SJSA1 (cell line): Measurements from ENCODE around the gene TOMM5. TPM values are rescaled to one million over a fixed set of nuclear protein-coding genes. Genes with fewer than 3 reads are reported as not detected.

Source experiments
- DNase-seq, 2 experiments: peaks; one replicate each; pipeline ENCODE4 v3.0.0-alpha.2; 2015 to 2020; ENCODE audit warnings: low spot score in 2 of 2, low read depth in 1 of 2
- H3K27ac ChIP-seq: fragments of 250-450 bp; sonication (Bioruptor Pico); 2 replicates; pipeline ENCODE4 v1.5.1; 2020; ENCODE audit warnings: mild to moderate bottlenecking, moderate library complexity
- H3K27me3 ChIP-seq: fragments of 250-450 bp; sonication (Bioruptor Pico); replicated peaks from 2 replicates; pipeline ENCODE4 v1.5.1; 2020; ENCODE audit warnings: mild to moderate bottlenecking, moderate library complexity
- H3K36me3 ChIP-seq: fragments of 250-450 bp; sonication (Bioruptor Pico); 2 replicates; pipeline ENCODE4 v1.5.1; 2020; ENCODE audit warnings: mild to moderate bottlenecking
- H3K4me1 ChIP-seq: fragments of 250-450 bp; sonication (Bioruptor Pico); replicated peaks from 2 replicates; pipeline ENCODE4 v1.6.1; 2021; ENCODE audit warnings: mild to moderate bottlenecking
- H3K4me3 ChIP-seq: fragments of 250-450 bp; sonication (Bioruptor Pico); 2 replicates; pipeline ENCODE4 v1.5.1; 2020; ENCODE audit warnings: mild to moderate bottlenecking
- H3K9me3 ChIP-seq: fragments of 250-450 bp; sonication (Bioruptor Pico); replicated peaks from 2 replicates; pipeline ENCODE4 v1.5.1; 2020; ENCODE audit warnings: mild to moderate bottlenecking
- total RNA-seq: library from RNA; depleted of rRNA; stranded (reverse); fragments of >200 nt; shearing (Covaris generic); gene quantifications from 2 replicates; pipeline ENCODE4 v1.2.3, GENCODE V29; 2014; rRNA removed

Gene TOMM5
- total RNA-seq, 1 experiment from 2014 or later: 132 TPM

DNA sequence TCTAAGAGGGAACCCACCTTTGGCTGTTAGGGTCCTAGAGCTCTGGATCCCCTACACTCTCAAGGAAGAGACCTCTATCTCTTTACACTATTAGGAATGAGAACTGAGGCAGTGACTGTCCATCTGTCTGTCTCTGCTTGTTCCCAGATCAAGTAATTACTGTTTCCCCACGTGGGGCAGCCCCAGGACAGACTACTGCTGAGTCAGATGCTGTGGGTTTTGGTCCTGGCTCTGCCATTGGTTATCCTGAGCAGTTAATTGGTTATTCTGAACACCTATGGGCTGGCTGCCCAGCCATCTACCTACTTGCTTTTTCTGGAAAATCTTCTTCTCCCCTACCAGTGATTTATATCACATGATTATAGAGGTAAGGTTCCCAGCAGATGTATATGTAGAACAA, 49.5 kb downstream of the TOMM5 start:
- DNase-seq: no peak
- Histone ChIP-seq H3K4me1 (peaks cover 9% of the 10 kb centered on the region), H3K9me3 (no peaks in the 10 kb centered on the region)

DNA sequence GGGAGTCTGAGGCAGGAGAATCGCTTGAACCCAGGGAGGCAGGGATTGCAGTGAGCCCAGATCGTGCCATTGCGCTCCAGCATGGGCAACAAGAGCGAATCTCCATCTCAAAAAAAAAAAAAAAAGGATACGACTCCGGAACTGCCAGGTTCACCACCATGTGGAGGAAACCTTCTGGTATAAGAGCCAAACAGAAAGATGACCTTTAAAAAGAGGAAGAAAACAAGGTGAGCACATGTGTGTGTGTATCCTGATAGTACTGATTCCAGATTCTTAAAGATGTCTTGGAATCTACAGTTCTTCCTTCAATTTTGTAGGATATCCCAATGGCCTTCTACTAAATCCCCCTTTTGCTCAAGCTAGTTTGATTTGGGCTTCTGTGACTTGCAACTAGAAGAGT, 49.9 kb downstream of the TOMM5 start:
- no peaks in the 10 kb centered on the region for H3K27me3 ChIP-seq
- H3K4me3 ChIP-seq: no peak overlapping the region
- no peaks in the 10 kb centered on the region for H3K36me3 ChIP-seq
- H3K9me3 ChIP-seq: no peaks in the 10 kb centered on the region
- H3K27ac ChIP-seq: no peak overlapping the region
- no peak for DNase-seq
- peaks cover 7% of the 10 kb centered on the region for H3K4me1 ChIP-seq

More for the DNA sequence above, 49.5 kb downstream of the TOMM5 start:
- H3K36me3 ChIP-seq: no peaks in the 10 kb centered on the region
- no peak overlapping the region for H3K27ac ChIP-seq
- H3K4me3 ChIP-seq: no peak overlapping the region
- H3K27me3 ChIP-seq: no peaks in the 10 kb centered on the region

DNA sequence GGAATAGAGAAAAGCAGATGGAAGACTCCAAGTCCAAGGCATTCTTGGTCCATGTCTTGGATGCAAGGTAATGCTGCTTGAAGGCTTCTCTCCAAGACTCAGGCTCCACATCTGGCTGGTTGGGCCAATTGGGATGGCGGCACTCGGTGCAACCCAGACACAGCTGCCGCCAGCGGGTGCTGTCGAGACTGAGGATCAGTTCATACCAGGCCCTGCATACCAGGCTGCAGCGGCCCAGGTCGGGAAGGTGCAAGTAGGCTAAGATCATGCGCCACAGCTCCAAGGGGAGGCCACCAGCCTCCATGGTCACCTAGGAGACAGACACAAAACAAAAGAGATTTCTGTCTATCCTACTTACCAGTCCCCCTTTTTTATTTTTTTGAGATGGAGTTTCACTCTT, 50.9 kb downstream of the TOMM5 start:
- H3K9me3 ChIP-seq: no peaks in the 10 kb centered on the region
- no peak overlapping the region for H3K27ac ChIP-seq
- H3K36me3 ChIP-seq: no peaks in the 10 kb centered on the region
- no peaks in the 10 kb centered on the region for H3K27me3 ChIP-seq
- DNase-seq: no peak
- no peak overlapping the region for H3K4me3 ChIP-seq
- no peaks in the 10 kb centered on the region for H3K4me1 ChIP-seq

DNA sequence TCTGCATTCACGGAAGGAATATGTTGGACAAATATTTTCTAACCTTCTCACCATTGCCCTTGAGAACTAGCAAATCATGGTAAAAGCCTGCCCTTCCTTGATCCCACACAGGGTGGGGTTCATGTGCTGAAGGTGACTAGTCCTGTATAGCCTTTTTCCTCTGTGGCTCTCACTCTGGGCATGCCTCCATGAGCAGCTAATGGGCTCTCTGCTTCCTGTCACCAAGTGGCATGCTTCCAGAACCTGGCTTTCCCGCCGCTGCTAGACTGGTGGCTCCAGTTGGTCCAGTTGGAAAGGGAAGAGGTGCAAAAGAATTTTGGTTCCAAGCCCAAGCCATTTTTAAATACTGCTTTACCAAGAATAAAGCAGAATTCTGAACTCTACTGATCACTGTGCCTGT, 51.8 kb downstream of the TOMM5 start:
- H3K4me3 ChIP-seq: no peak overlapping the region
- no peaks in the 10 kb centered on the region for H3K27me3 ChIP-seq
- no peaks in the 10 kb centered on the region for H3K9me3 ChIP-seq
- no peak overlapping the region for H3K27ac ChIP-seq
- no peaks in the 10 kb centered on the region for H3K4me1 ChIP-seq
- no peak for DNase-seq
- H3K36me3 ChIP-seq: no peaks in the 10 kb centered on the region

DNA sequence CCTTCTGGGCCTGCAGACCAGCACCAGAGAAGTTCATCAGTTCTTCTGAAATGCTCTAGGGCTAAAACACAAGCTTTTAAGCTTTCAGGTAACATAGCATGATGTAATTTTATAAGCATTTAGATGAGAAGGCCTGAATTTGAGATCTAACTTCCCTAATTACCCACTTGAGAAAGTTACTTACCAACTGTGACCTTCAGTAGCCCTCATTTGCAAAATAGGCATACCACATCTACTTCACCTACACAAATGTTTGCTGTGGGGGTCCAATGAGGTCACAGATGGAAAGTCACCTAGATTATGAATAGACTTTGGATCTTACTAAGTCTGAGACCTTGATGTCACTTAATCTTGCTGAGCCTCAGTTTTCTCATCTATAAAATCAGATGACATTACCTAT, 52.8 kb downstream of the TOMM5 start:
- H3K27ac ChIP-seq: no peak overlapping the region
- no peaks in the 10 kb centered on the region for H3K27me3 ChIP-seq
- no peaks in the 10 kb centered on the region for H3K36me3 ChIP-seq
- no peaks in the 10 kb centered on the region for H3K4me1 ChIP-seq
- DNase-seq: no peak
- H3K4me3 ChIP-seq: no peak overlapping the region
- no peaks in the 10 kb centered on the region for H3K9me3 ChIP-seq

Other genes with a start within 250 kb of the TOMM5 start
- gene GRHPR, start 169.9 kb downstream of the TOMM5 start, total RNA-seq: 55.8 and 75.1 TPM in 2 replicates
- 12.8 and 13.7 TPM in 2 replicates for gene ZBTB5, start 127.1 kb downstream of the TOMM5 start, total RNA-seq
- gene POLR1E, start 106.6 kb downstream of the TOMM5 start, total RNA-seq: 21.4 TPM in 2 replicates
- gene FBXO10, start 16.2 kb downstream of the TOMM5 start, total RNA-seq: 3.6 and 5.1 TPM in 2 replicates
- not detected in 2 replicates for gene FRMPD1, start 58.4 kb upstream of the TOMM5 start, total RNA-seq
- gene TRMT10B, start 161.2 kb upstream of the TOMM5 start, total RNA-seq: 0.81 and 1.2 TPM in 2 replicates
- gene EXOSC3, start 192.5 kb upstream of the TOMM5 start, total RNA-seq: 34.9 and 40.2 TPM in 2 replicates
- gene DCAF10, start 208.2 kb upstream of the TOMM5 start, total RNA-seq: 3.2 and 8.9 TPM in 2 replicates